Ectodermal cell (in vitro differentiated cells): ENCODE results near the gene THBD.
A peak's percentile ranks its signal among the peaks of the same experiment; 100 is the strongest.

Experiments
- H3K27ac ChIP-seq: 2 replicates; pipeline ENCODE4 v1.7.0; 2013; ENCODE audit warnings: mild to moderate bottlenecking, low read depth, low read length; ENCODE audit not compliant: insufficient read depth, poor library complexity, severe bottlenecking
- H3K27me3 ChIP-seq: 2 replicates; pipeline ENCODE4 v1.7.0; 2013; ENCODE audit warnings: mild to moderate bottlenecking, low read length; ENCODE audit not compliant: insufficient read depth, control insufficient read depth, poor library complexity, severe bottlenecking
- H3K36me3 ChIP-seq: one replicate; pipeline ENCODE4 v1.7.0; 2013; ENCODE audit warnings: low read length; ENCODE audit not compliant: control insufficient read depth, insufficient read depth
- H3K4me1 ChIP-seq: one replicate; pipeline ENCODE4 v1.7.0; 2013; ENCODE audit warnings: low read length; ENCODE audit not compliant: control insufficient read depth, insufficient read depth
- H3K4me3 ChIP-seq: 2 replicates; pipeline ENCODE4 v1.7.0; 2013; ENCODE audit warnings: low read depth, low read length, control low read depth; ENCODE audit not compliant: insufficient read depth
- H3K9me3 ChIP-seq: 2 replicates; pipeline ENCODE4 v1.7.0; 2013; ENCODE audit warnings: mild to moderate bottlenecking, low read length, moderate library complexity; ENCODE audit not compliant: control insufficient read depth
- WGBS, 2 experiments: methylation state at CpG; one replicate each; pipeline ENCODE4 v1.1.7; 2013; ENCODE audit warnings: missing lambda C conversion rate in 2 of 2; 5-methylcytosine and 5-hydroxymethylcytosine counted together

THBD gene

GRCh38 chr20:23061734-23062561 lies 12.5 kb upstream of the THBD start:
- Histone ChIP-seq H3K9me3 (no peaks in the 10 kb centered on the region), H3K27ac (no peak overlapping the region), H3K36me3 (no peaks in the 10 kb centered on the region), H3K4me3 (no peak overlapping the region), H3K27me3 (no peaks in the 10 kb centered on the region), H3K4me1 (peaks cover 9% of the 10 kb centered on the region)
- 43 to 49% methylated on average over 7 to 8 of the region's 8 CpGs for WGBS, 2 experiments

GRCh38 chr20:23061262-23061661 lies 11.8 kb upstream of the THBD start:
- Histone ChIP-seq H3K4me3 (no peak overlapping the region), H3K4me1 (peaks cover 9% of the 10 kb centered on the region), H3K27me3 (no peaks in the 10 kb centered on the region), H3K27ac (no peak overlapping the region), H3K36me3 (no peaks in the 10 kb centered on the region), H3K9me3 (no peaks in the 10 kb centered on the region)
- WGBS, 2 experiments: 92% methylated on average over 4 to 5 of the region's 5 CpGs

GRCh38 chr20:23060629-23061028 lies 11.2 kb upstream of the THBD start:
- WGBS, 2 experiments: 91 to 92% methylated on average over 4 of the region's 4 CpGs
- H3K4me1 ChIP-seq: peaks cover 5% of the 10 kb centered on the region
- H3K27ac ChIP-seq: no peak overlapping the region
- no peaks in the 10 kb centered on the region for H3K36me3 ChIP-seq
- no peaks in the 10 kb centered on the region for H3K9me3 ChIP-seq
- H3K27me3 ChIP-seq: no peaks in the 10 kb centered on the region
- no peak overlapping the region for H3K4me3 ChIP-seq

- Histone ChIP-seq H3K36me3 (no peaks in the 10 kb centered on the region), H3K4me3 (no peak overlapping the region), H3K4me1 (peaks cover 3% of the 10 kb centered on the region), H3K27me3 (no peaks in the 10 kb centered on the region), H3K27ac (no peak overlapping the region), H3K9me3 (no peaks in the 10 kb centered on the region)
- WGBS, 2 experiments: 90 to 91% methylated on average over 3 of the region's 3 CpGs
Measured at GRCh38 chr20:23059846-23060245, 10.4 kb upstream of the THBD start.

GRCh38 chr20:23059001-23059400 lies 9.5 kb upstream of the THBD start:
- Histone ChIP-seq H3K4me3 (no peak overlapping the region), H3K9me3 (no peaks in the 10 kb centered on the region), H3K4me1 (peaks cover 3% of the 10 kb centered on the region), H3K27me3 (no peaks in the 10 kb centered on the region), H3K27ac (no peak overlapping the region), H3K36me3 (no peaks in the 10 kb centered on the region)
- WGBS, 2 experiments: 95 to 96% methylated on average over 2 to 3 of the region's 3 CpGs

GRCh38 chr20:23058240-23058639 lies 8.8 kb upstream of the THBD start:
- Histone ChIP-seq H3K27me3 (no peaks in the 10 kb centered on the region), H3K36me3 (no peaks in the 10 kb centered on the region), H3K4me3 (no peak overlapping the region), H3K9me3 (no peaks in the 10 kb centered on the region), H3K4me1 (peaks cover 3% of the 10 kb centered on the region), H3K27ac (no peak overlapping the region)
- 67% methylated on average over 1 of the region's 1 CpG; no CpG with 5 or more reads in 1 of the 2 experiments for WGBS, 2 experiments

GRCh38 chr20:23052904-23053303 lies 3.4 kb upstream of the THBD start:
- no peaks in the 10 kb centered on the region for H3K36me3 ChIP-seq
- 92 to 93% methylated on average over 5 of the region's 5 CpGs for WGBS, 2 experiments
- peaks cover 14% of the 10 kb centered on the region for H3K4me1 ChIP-seq
- peaks cover 43% of the 10 kb centered on the region for H3K27me3 ChIP-seq
- no peak overlapping the region for H3K4me3 ChIP-seq
- no peaks in the 10 kb centered on the region for H3K9me3 ChIP-seq
- no peak overlapping the region for H3K27ac ChIP-seq

- Histone ChIP-seq H3K27me3 (peaks cover 62% of the 10 kb centered on the region), H3K4me1 (peaks cover 14% of the 10 kb centered on the region), H3K9me3 (no peaks in the 10 kb centered on the region), H3K36me3 (no peaks in the 10 kb centered on the region), H3K4me3 (peak overlapping the region; percentile 52), H3K27ac (no peak overlapping the region)
- 1 to 2% methylated on average over 46 of the region's 46 CpGs for WGBS, 2 experiments
Measured at GRCh38 chr20:23050847-23051627, 1.6 kb upstream of the THBD start.

GRCh38 chr20:23050076-23050838 lies 785 bp upstream of the THBD start:
- WGBS, 2 experiments: 1% methylated on average over 48 of the region's 48 CpGs
- Histone ChIP-seq H3K9me3 (no peaks in the 10 kb centered on the region), H3K36me3 (no peaks in the 10 kb centered on the region), H3K27ac (no peak overlapping the region), H3K27me3 (peaks cover 65% of the 10 kb centered on the region), H3K4me1 (peaks cover 14% of the 10 kb centered on the region), H3K4me3 (peak overlapping the region; percentile 52)
